HG03025 (cell line): Measurements from ENCODE around the gene YAF2.
"Not testable (repeated sequence)": the region's sequence is repeated elsewhere in the genome, so short reads cannot be mapped to it uniquely, and the experiment has no call there.

Experiments
- ATAC-seq: cut with Tn5 transposase; IDR thresholded peaks from one replicate; pipeline ENCODE4 v1.9.1; 2021; ENCODE audit warnings: mild to moderate bottlenecking, moderate library complexity; ENCODE audit not compliant: unreplicated experiment, low FRiP score

Gene YAF2

GRCh38 chr12:42255866-42256261 is 17.8 kb upstream of the YAF2 start:
- ATAC-seq = no peak

GRCh38 chr12:42255221-42255865 is 17.3 kb upstream of the YAF2 start:
- ATAC-seq = no peak

GRCh38 chr12:42252645-42253044 is 14.6 kb upstream of the YAF2 start:
- ATAC-seq = not testable (repeated sequence)

GRCh38 chr12:42249033-42249432 is 11.0 kb upstream of the YAF2 start:
- not testable (repeated sequence) for ATAC-seq

- no peak for ATAC-seq
Measured at GRCh38 chr12:42240131-42240750, 2.2 kb upstream of the YAF2 start.

- ATAC-seq = peak; percentile 29
Measured at GRCh38 chr12:42237853-42238239, 202 bp downstream of the YAF2 start.

- ATAC-seq = peak; percentile 77
Measured at GRCh38 chr12:42237052-42237852, 796 bp downstream of the YAF2 start.

GRCh38 chr12:42236017-42236416 is 2.0 kb downstream of the YAF2 start:
- ATAC-seq = no peak

GRCh38 chr12:42235426-42235825 is 2.6 kb downstream of the YAF2 start:
- no peak for ATAC-seq

GRCh38 chr12:42234970-42235369 is 3.1 kb downstream of the YAF2 start:
- no peak for ATAC-seq

- not testable (repeated sequence) for ATAC-seq
Measured at GRCh38 chr12:42227525-42227924, 10.5 kb downstream of the YAF2 start.

GRCh38 chr12:42224501-42224900 is 13.5 kb downstream of the YAF2 start:
- not testable (repeated sequence) for ATAC-seq

- ATAC-seq = no peak
Measured at GRCh38 chr12:42222724-42223123, 15.3 kb downstream of the YAF2 start.

- ATAC-seq = no peak
Measured at GRCh38 chr12:42221726-42222125, 16.3 kb downstream of the YAF2 start.

GRCh38 chr12:42217656-42218055 is 20.4 kb downstream of the YAF2 start:
- no peak for ATAC-seq

GRCh38 chr12:42216737-42217136 is 21.3 kb downstream of the YAF2 start:
- no peak for ATAC-seq

- not testable (repeated sequence) for ATAC-seq
Measured at GRCh38 chr12:42215759-42216158, 22.3 kb downstream of the YAF2 start.

GRCh38 chr12:42213954-42214426 is 24.1 kb downstream of the YAF2 start:
- no peak for ATAC-seq

GRCh38 chr12:42213023-42213422 is 25.0 kb downstream of the YAF2 start:
- ATAC-seq = no peak

GRCh38 chr12:42208574-42208973 is 29.5 kb downstream of the YAF2 start:
- no peak for ATAC-seq

GRCh38 chr12:42204819-42205218 is 33.2 kb downstream of the YAF2 start:
- ATAC-seq = no peak
